AG10803 (cell line): ENCODE measurements around the gene TAF3.

ENCODE experiments used
- DNase-seq: peaks from one replicate; pipeline ENCODE4 v3.0.0; 2010; ENCODE audit warnings: low read depth
- H3K4me3 ChIP-seq: 2 replicates; pipeline ENCODE4 v1.5.1; 2011; ENCODE audit warnings: mild to moderate bottlenecking, low read length, control low read depth
- CTCF ChIP-seq: conservative IDR thresholded peaks from 2 replicates; pipeline ENCODE4 v1.5.1; 2011; ENCODE audit warnings: mild to moderate bottlenecking, low read length, control low read depth, inconsistent platforms

The TAF3 gene

GRCh38 chr10:7950981-7951847 is 132.9 kb downstream of the TAF3 start:
- no peak overlapping the region for H3K4me3 ChIP-seq
- TF ChIP-seq CTCF: no peak
- DNase-seq: peak; percentile 75

- DNase-seq: no peak
- TF ChIP-seq CTCF: no peak
- no peak overlapping the region for H3K4me3 ChIP-seq
Observed at GRCh38 chr10:7952266-7952665, 134.0 kb downstream of the TAF3 start.

GRCh38 chr10:7953447-7953846 is 135.1 kb downstream of the TAF3 start:
- no peak overlapping the region for H3K4me3 ChIP-seq
- TF ChIP-seq CTCF: no peak
- DNase-seq: no peak

DNA sequence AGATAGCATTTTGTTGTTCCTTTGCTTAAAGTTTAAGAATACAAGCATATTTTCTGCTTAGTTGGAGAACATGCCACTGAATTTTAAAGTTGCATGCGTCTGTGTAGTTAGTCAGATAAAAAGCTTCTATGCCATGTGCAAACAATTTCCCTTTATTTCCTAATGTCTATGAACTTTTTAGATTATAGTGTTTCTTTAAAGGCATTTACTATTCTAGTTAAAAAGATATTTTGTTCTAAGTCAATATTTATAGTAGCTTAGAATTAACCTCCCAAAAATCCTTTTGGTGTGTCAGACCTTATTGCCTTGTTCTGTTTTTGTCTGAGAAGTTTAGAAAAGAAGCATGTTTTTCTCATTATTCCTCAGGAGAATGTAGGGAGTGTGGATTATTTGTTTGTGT is 137.1 kb downstream of the TAF3 start:
- peak; percentile 48 for DNase-seq
- TF ChIP-seq CTCF: no peak
- no peak overlapping the region for H3K4me3 ChIP-seq

DNA sequence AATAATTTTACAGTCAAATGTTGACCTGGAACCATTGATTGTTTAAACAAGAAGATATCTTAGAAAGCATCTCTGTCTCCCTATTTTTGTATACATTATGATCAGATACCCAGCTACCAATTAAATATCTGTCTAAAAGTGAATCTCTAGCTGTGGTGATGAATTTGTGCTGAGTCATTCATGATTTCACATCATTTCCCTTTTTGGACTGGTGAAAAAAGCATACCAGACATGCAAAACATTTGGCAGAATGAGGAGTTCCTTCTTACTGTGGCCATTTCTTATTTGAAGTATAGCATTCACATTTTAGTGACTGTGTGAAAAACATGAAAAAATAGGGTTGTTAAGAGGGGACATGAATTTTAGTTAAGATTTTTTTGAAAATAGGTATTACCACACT is 138.2 kb downstream of the TAF3 start:
- H3K4me3 ChIP-seq: no peak overlapping the region
- DNase-seq: peak; percentile 86
- no peak for TF ChIP-seq CTCF

GRCh38 chr10:7957591-7957990 is 139.3 kb downstream of the TAF3 start:
- H3K4me3 ChIP-seq: no peak overlapping the region
- no peak for DNase-seq
- no peak for TF ChIP-seq CTCF

GRCh38 chr10:7958442-7958841 is 140.1 kb downstream of the TAF3 start:
- TF ChIP-seq CTCF: no peak

More at GRCh38 chr10:7958442-7958841, 140.1 kb downstream of the TAF3 start:
- no peak overlapping the region for H3K4me3 ChIP-seq
- no peak for DNase-seq
